ENCODE measurements around the gene MST1R. TPM values are rescaled to one million over a fixed set of nuclear protein-coding genes. Genes with fewer than 3 reads are reported as not detected.

The MST1R gene
- total and polyA plus RNA-seq, 9 of the 15 experiments (the other 6 are each of a cell fraction or from before 2014, with no cell fraction given) = 1.3 to 10.0 (median 3.8) TPM

- Histone ChIP-seq H4K20me1 (replicated peaks; ENCODE audit: control insufficient read depth, insufficient read depth, low read length) (no peaks in the 10 kb centered on the region), H3K27me3 (ENCODE audit: control insufficient read depth in 2 of 2, insufficient read depth in 2 of 2, low read length in 2 of 2) (no peaks in the 10 kb centered on the region), H2AFZ (ENCODE audit: low read depth, low read length) (peak overlapping the region; percentile 99), H3K27ac (ENCODE audit: extremely low read depth, low read depth, low read length) (peak overlapping the region; percentile 95), H3K36me3 (ENCODE audit: control insufficient read depth, insufficient read depth, low read length) (peaks cover 5% of the 10 kb centered on the region; the same call in 1 of the 3 replicates), H3K4me1 (replicated peaks in 1 of 2; ENCODE audit: control insufficient read depth in 2 of 2, insufficient read depth in 2 of 2, low read length in 2 of 2) (peaks cover 18 to 29% of the 10 kb centered on the region in 2 experiments), H3K79me2 (ENCODE audit: control insufficient read depth, insufficient read depth, low read length) (peaks cover 26% of the 10 kb centered on the region), H3K9me1 (ENCODE audit: control insufficient read depth, insufficient read depth, low read length) (peaks cover 2% of the 10 kb centered on the region), H3K4me3 (peak overlapping the region; percentile 62), H3K9me3 (replicated peaks; ENCODE audit: control insufficient read depth, insufficient read depth, low read depth, low read length) (no peaks in the 10 kb centered on the region), H3K9ac (ENCODE audit: insufficient read depth in 1 of 2, low read depth in 2 of 2, low read length in 2 of 2) (peak overlapping the region; percentile 89 to 95; a peak in 3 of 4 replicates), H3K4me2 (ENCODE audit: insufficient read depth, low read length) (peak overlapping the region; percentile 97)
- no peak; the same call in 1 of the 3 replicates for ATAC-seq
- POLR2A ChIA-PET = interaction anchor here (0.5 to 4.1 kb wide), 11 partner anchors 10 to 201 kb away, joined by 3 to 38 read pairs (median 4); partner anchors contain the start of gene RBM6
- in situ Hi-C loops (cut with MboI) = no loop called here
- 21% methylated on average over 10 of the region's 16 CpGs for WGBS (ENCODE audit: insufficient coverage, low coverage, missing lambda C conversion rate)
- no peak for DNase-seq (ENCODE audit: extremely low read depth in 1 of 4, low spot score in 3 of 4)
- intact Hi-C loops (cut with micrococcal nuclease) = no loop called here
- FAIRE-seq = no peak
- BruUV-seq (replicated peaks) = TSS peak; percentile 64
- CTCF ChIA-PET (ENCODE audit: low intra/inter-chr PET ratio) = interaction anchor here (0.5 kb wide), 1 partner anchor 368 kb away, joined by 3 read pairs; no protein-coding TSS in a partner anchor
- TF ChIP-seq CBFA2T2 (conservative IDR thresholded peaks at IDR 0.05) (no peak), MAX (CRISPR knock-in tag; IDR thresholded peaks at IDR 0.05) (no peak), ZNF589 (CRISPR knock-in tag; IDR thresholded peaks at IDR 0.05; ENCODE audit: low read depth) (no peak), EGR1 (conservative IDR thresholded peaks at IDR 0.05) (peak; percentile 36; the same call in 1 of the 2 replicates), BCL6 (CRISPR knock-in tag; IDR thresholded peaks at IDR 0.05) (no peak), NFRKB (IDR thresholded peaks at IDR 0.05; ENCODE audit: low read depth) (0 out of 2 replicates have a peak, but pooled peaks have one; percentile 70), MCM7 (IDR thresholded peaks at IDR 0.05) (no peak), BRD4 (IDR thresholded peaks at IDR 0.05) (0 out of 2 replicates have a peak, but pooled peaks have one; percentile 22), ID3 (CRISPR knock-in tag; IDR thresholded peaks at IDR 0.05) (no peak), ID3 (tag; IDR thresholded peaks at IDR 0.05) (no peak), ZHX1 (conservative IDR thresholded peaks at IDR 0.05; ENCODE audit: low read length) (no peak)
These were observed 26.6 kb upstream of the MST1R start for GRCh38 chr3:49930168-49930690.
